NCI-H774 (cell line): ENCODE data around the gene FSD1.
"Not testable (repeated sequence)": the region's sequence is repeated elsewhere in the genome, so short reads cannot be mapped to it uniquely, and the experiment has no call there.

Experiments
- DNase-seq: peaks from one replicate; lab custom pipeline; 2025; lab: John Stamatoyannopoulos, UW

Gene FSD1

GRCh38 chr19:4304538-4305256 is at the start of gene FSD1:
Gene FSD1 (plus strand): TSS chr19:4304598. CDS start chr19:4304747, 149 bp downstream.
- peak; percentile 29 for DNase-seq

DNA sequence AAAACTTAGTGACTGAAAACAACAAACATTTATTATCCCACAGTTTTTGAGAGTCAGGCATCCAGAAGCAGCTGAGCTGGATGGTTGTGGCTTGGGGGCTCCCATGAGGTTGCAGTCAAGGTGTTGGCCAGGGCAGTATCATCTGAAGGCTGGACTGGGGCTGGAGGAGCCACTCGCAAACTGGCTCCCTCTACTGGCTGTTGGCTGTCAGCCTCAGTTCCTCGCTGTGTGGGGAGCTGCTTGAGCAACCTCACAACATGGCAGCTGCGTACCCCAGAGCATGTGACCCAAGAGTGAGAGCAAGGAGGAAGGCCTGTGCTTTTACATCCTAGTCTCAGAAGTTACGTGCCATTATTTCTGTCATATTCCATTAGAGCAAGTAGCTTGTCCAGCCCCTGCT is 47.8 kb upstream of the FSD1 start:
- no peak for DNase-seq

DNA sequence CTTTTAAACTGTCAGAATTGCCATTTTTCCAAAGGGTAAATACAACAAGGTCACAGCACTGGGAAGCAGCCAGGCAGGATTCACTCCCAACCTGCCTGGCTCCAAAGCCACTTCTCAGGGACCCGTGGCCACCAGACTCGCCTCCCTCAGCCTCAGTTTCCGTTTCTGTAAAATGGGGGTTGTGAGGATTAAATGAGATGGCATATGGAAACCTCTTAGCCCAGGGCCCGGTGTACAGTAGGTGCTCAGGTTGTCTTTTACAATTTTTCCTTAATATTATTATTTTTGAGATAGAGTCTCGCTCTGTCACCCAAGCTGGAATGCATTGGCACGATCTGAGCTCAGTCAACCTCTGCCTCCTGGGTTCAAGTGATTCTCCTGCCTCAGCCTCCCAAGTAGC is 47.4 kb upstream of the FSD1 start:
- no peak for DNase-seq

GRCh38 chr19:4258181-4258580 is 46.2 kb upstream of the FSD1 start:
- no peak for DNase-seq

- DNase-seq = no peak
Measured at GRCh38 chr19:4260613-4261191, 43.7 kb upstream of the FSD1 start.

DNA sequence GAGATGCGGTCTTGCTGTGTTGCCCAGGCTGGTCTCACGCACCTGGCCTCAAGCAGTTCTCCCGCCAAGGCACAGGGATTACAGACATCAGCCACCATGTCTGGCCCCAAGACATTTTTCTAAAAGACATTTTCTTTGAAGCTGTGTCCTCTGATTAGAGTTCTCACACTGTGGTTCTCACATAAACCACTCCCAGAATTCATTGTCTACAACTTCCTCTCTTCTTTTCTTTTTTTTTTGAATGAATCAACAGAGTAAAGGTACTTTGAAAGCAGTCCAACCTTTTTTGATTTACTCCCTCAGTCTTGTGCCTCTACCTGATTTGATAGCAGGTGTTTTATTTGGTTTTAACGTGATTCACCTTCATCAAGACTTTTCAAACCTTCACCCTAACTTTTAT is 39.6 kb upstream of the FSD1 start:
- DNase-seq = no peak

GRCh38 chr19:4266253-4267000 is 38.0 kb upstream of the FSD1 start:
- no peak for DNase-seq

DNA sequence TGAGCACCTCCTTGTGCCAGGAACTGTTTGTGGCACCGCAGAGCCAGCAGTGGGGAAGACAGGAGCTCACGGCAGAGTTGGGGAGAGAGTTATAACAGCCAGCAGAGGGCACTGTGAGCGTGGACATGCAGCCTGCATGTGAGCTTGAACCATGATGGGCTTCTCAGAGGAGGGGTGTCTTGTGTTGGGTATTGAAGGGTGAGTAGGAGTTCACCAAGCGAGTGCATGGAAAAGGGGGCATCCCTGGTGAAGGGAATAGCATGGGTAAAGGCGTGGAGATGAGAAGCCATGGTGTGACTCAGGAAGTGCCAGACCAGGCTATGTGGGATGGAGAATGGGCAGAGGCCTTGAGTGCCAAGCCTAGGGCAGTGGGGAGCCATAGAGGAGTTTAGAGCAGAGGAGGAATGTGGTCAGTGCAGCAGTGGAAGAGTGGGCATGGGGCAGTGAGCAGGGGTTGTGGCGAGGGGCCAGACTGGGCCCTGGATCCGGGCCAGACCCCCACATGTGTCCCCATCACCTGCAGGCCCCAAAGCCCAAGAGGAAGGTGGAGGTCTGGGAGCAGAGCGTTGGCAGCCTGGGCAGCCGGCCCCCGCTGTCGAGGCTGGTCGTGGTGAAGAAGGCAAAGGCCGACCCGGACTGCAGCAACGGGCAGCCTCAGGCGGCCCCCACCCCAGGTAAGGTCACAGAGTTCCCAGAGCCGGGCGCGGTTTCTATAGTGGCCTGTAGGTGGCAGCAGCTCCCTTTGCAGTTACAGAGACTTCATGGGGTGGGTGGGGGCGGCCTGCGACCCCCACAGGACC is 37.1 kb upstream of the FSD1 start:
- no peak for DNase-seq

- DNase-seq = no peak
Measured at GRCh38 chr19:4267901-4268815, 36.2 kb upstream of the FSD1 start.

- no peak for DNase-seq
Measured at GRCh38 chr19:4268816-4269430, 35.5 kb upstream of the FSD1 start.

GRCh38 chr19:4272894-4273293 is 31.5 kb upstream of the FSD1 start:
- no peak for DNase-seq

DNA sequence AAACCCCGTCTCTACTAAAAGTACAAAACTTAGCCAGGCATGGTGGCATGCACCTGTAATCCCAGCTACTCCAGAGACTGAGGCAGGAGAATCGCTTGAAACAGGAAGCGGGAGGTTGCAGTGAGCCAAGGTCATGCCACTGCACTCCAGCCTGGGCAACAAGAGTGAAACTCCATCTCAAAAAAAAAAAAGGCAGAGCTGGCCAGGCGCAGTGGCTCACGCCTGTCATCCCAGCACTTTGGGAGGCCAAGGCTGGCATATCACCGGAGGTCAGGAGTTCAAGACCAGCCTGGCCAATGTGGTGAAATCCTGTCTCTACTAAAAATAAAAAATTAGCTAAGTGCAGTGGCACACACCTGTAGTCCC is 30.1 kb upstream of the FSD1 start:
- DNase-seq = not testable (repeated sequence)

- no peak for DNase-seq
Measured at GRCh38 chr19:4277191-4277696, 27.2 kb upstream of the FSD1 start.

- DNase-seq = no peak
Measured at GRCh38 chr19:4278010-4278409, 26.4 kb upstream of the FSD1 start.

DNA sequence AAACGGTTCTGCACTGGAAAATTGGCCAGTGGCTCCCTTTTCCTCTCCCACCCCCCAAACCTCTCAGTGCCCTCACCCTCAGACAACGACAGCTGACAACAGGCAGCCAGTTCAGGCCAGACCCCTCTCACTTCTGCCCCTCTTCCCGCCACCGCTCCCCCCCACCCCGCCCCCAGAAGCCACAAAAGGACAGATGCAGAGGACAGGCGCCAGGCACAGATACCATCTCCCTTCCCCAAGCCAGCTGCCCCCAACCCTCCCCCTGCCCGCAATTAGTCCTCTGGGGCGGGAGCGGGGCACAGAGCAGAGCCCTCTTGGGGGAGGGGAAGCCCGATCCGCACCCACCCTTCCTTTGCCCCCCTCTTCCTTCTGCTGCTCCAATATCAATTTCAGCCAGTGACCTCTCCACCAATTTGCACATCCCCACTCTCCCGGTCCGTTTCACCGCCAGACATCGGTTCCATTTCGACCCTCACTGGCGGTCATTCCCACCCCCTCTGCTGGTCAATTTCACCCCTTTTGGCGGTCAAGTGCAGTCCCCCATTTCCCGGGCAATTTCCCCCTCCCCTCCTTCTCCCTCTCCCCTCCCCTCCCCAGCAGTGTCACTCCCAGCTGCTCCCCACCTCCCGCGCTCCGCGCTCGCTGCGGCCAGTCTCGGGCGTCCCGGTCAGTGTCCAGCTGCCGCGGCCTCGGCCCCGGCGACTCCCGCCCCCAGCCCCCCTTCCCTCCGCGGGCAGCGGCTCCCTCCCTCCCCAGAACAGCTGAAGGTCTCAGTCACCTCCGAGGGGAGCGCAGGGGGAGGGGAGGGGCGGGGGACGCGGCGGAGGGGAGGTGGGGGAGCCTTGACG is 25.8 kb upstream of the FSD1 start, which contains the start of gene SHD:
TSS of gene SHD (plus strand) at position 848 of the 848 bp plus-strand sequence. CDS start 798 bp downstream, outside the sequence.
- no peak for DNase-seq

GRCh38 chr19:4279267-4279529 is 25.2 kb upstream of the FSD1 start:
- no peak for DNase-seq

DNA sequence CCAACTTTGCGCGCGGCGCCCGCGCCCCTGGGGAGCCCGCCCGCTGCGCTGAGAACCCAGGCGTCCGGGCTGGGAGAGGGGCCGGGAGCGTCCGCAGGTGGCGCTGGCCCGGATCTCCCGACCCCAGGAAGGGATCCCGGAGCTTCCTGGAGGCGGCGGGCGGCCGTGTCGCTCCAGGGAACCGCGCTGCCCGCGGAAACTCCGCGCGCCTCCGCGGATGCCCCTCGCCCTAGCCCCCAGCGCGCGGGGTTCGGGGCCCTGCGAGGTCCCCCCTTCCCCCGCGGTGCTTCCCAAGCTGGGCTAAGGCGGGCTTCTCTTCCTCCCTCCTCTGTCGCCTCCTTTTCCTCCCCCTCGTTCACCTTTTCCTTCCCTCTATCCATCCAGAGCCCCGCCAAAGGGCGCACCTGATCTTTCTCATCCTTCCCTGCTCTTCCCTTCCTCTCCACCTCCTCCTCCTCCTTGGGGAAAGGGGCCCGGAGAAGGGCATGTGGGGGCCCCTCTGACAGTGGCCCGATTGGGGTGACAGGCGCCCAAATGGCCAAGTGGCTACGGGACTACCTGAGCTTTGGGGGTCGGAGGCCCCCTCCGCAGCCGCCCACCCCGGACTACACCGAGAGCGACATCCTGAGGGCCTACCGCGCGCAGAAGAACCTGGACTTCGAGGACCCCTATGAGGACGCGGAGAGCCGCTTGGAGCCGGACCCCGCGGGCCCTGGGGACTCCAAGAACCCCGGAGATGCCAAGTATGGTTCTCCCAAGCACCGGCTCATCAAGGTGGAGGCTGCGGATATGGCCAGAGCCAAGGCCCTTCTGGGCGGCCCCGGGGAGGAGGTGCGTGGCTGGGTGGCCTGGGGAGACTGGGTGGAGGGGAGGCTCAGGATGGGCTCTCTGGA is 24.6 kb upstream of the FSD1 start:
- no peak for DNase-seq

DNA sequence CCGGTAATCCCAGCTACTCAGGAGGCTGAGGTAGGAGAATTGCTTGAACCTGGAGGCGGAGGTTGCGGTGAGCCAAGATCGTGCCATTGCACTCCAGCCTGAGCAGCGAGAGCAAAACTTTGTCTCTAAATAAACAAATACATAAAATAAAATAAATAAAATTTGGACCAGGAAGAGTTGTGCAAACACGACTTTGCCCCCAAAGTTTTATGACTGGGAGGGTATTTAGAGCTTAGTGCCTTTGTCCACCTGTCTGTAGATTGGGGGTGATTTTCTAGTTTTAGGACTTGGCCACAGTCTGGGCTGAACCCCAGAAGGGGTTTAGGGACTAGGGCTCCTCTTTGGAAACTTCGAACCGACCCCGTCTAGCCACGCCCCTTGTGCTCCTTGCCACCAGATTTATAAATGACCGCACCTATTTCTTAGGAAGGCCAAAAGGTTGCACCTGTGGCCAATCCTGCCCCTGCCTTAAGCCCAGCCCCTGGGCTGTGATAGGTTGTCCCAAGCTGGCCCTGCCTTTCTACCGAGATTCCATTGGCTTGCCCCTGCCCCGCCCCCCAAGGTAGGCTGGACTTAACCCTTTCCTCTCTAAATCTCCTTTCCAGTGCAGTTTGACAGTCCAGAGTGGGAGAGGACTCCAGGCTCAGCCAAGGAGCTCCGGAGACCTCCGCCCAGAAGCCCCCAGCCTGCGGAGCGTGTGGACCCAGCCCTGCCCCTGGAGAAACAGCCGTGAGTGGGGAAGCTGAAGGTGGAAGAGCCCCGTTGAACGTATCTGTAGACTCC is 20.0 kb upstream of the FSD1 start:
- DNase-seq = no peak
